DOHH2 (cell line): ENCODE results near the gene IPO8.
"Not testable (repeated sequence)": the region's sequence is repeated elsewhere in the genome, so short reads cannot be mapped to it uniquely, and the experiment has no call there.

Source experiments
- H3F3A ChIP-seq: fragments of 200-600 bp; sonication (generic), shearing (Covaris generic); 2 replicates; pipeline ENCODE4 v1.6.0; 2016; ENCODE audit warnings: antibody characterized with exemption, mild to moderate bottlenecking; ENCODE audit not compliant: control insufficient read depth, insufficient read depth
- H3K27ac ChIP-seq: fragments of 200-600 bp; sonication (generic); 2 replicates; pipeline ENCODE4 v1.5.1; 2014; ENCODE audit warnings: low read depth, mild to moderate bottlenecking, low read length, moderate library complexity
- H3K27me3 ChIP-seq: fragments of 200-600 bp; sonication (generic); 2 replicates; pipeline ENCODE4 v1.6.1; 2014; ENCODE audit warnings: mild to moderate bottlenecking, low read length, mixed read lengths; ENCODE audit not compliant: control insufficient read depth
- H3K36me3 ChIP-seq: fragments of 200-600 bp; sonication (generic); 2 replicates; pipeline ENCODE4 v1.6.1; 2014; ENCODE audit warnings: mild to moderate bottlenecking, low read length, moderate library complexity, mixed read lengths; ENCODE audit not compliant: control insufficient read depth
- H3K4me1 ChIP-seq: fragments of 200-600 bp; sonication (generic); 2 replicates; pipeline ENCODE4 v1.6.1; 2014; ENCODE audit warnings: mild to moderate bottlenecking, low read length, mixed read lengths; ENCODE audit not compliant: control insufficient read depth
- H3K4me2 ChIP-seq: fragments of 200-600 bp; sonication (generic); 2 replicates; pipeline ENCODE4 v1.6.0; 2014; ENCODE audit warnings: mild to moderate bottlenecking, low read length, moderate library complexity
- H3K4me3 ChIP-seq: fragments of 200-600 bp; sonication (generic); 2 replicates; pipeline ENCODE4 v1.5.1; 2014; ENCODE audit warnings: mild to moderate bottlenecking, low read length, mixed read lengths
- H3K79me2 ChIP-seq: fragments of 200-600 bp; sonication (generic); 2 replicates; pipeline ENCODE4 v1.6.1; 2014; ENCODE audit warnings: mild to moderate bottlenecking, low read length, mixed read lengths; ENCODE audit not compliant: control insufficient read depth
- H3K9me2 ChIP-seq: fragments of 200-600 bp; sonication (generic); replicated peaks from 2 replicates; pipeline ENCODE4 v1.6.1; 2014; ENCODE audit warnings: mild to moderate bottlenecking, low read length, mixed read lengths; ENCODE audit not compliant: control insufficient read depth
- H3K9me3 ChIP-seq: fragments of 200-600 bp; sonication (generic); 2 replicates; pipeline ENCODE4 v1.6.1; 2014; ENCODE audit warnings: antibody characterized with exemption, low read length, mixed read lengths; ENCODE audit not compliant: control insufficient read depth, insufficient read depth
- H4K20me1 ChIP-seq: fragments of 200-600 bp; sonication (generic); 2 replicates; pipeline ENCODE4 v1.6.0; 2014; ENCODE audit warnings: low read depth, mild to moderate bottlenecking, antibody characterized with exemption, low read length, moderate library complexity; ENCODE audit not compliant: control insufficient read depth, insufficient read depth
- CTCF ChIP-seq: fragments of 200-600 bp; sonication (generic); IDR thresholded peaks from one replicate; pipeline ENCODE4 v1.5.1; 2014; ENCODE audit warnings: antibody characterized with exemption, mild to moderate bottlenecking, low read depth, low read length; ENCODE audit not compliant: poor library complexity, severe bottlenecking
- EZH2phosphoT487 ChIP-seq: fragments of 200-600 bp; sonication (generic); IDR thresholded peaks from 2 replicates; pipeline ENCODE4 v1.6.1; 2017; ENCODE audit warnings: borderline replicate concordance, mild to moderate bottlenecking, antibody characterized with exemption, low read length, moderate library complexity, mixed read lengths

IPO8 gene

GRCh38 chr12:30598889-30599288 lies 96.8 kb downstream of the IPO8 start:
- Histone ChIP-seq H3K27ac (no peak overlapping the region), H3K36me3 (no peaks in the 10 kb centered on the region), H3K9me3 (no peaks in the 10 kb centered on the region; the same call in 1 of the 2 replicates), H3K4me3 (no peak overlapping the region), H3K79me2 (no peaks in the 10 kb centered on the region), H3K27me3 (no peaks in the 10 kb centered on the region), H3K4me1 (no peaks in the 10 kb centered on the region), H3K4me2 (no peak overlapping the region), H3F3A (no peaks in the 10 kb centered on the region), H3K9me2 (no peaks in the 10 kb centered on the region), H4K20me1 (no peaks in the 10 kb centered on the region)
- TF ChIP-seq EZH2phosphoT487: no peak
- no peak for TF ChIP-seq CTCF

GRCh38 chr12:30595742-30596141 lies 99.9 kb downstream of the IPO8 start:
- no peak overlapping the region for H3K27ac ChIP-seq

GRCh38 chr12:30594509-30594908 lies 101.2 kb downstream of the IPO8 start:
- H3K36me3 ChIP-seq: no peaks in the 10 kb centered on the region
- no peaks in the 10 kb centered on the region; the same call in 1 of the 2 replicates for H3K9me3 ChIP-seq
- no peaks in the 10 kb centered on the region for H4K20me1 ChIP-seq
- H3K9me2 ChIP-seq: no peaks in the 10 kb centered on the region
- TF ChIP-seq EZH2phosphoT487 (no peak), CTCF (no peak)
- no peaks in the 10 kb centered on the region for H3K27me3 ChIP-seq
- H3K4me3 ChIP-seq: no peak overlapping the region
- no peak overlapping the region for H3K4me2 ChIP-seq
- H3K4me1 ChIP-seq: no peaks in the 10 kb centered on the region
- no peak overlapping the region for H3K27ac ChIP-seq
- no peaks in the 10 kb centered on the region for H3K79me2 ChIP-seq
- H3F3A ChIP-seq: no peaks in the 10 kb centered on the region

More at GRCh38 chr12:30595742-30596141, 99.9 kb downstream of the IPO8 start:
- Histone ChIP-seq H3F3A (no peaks in the 10 kb centered on the region), H3K27me3 (no peaks in the 10 kb centered on the region), H3K4me3 (no peak overlapping the region), H3K9me2 (no peaks in the 10 kb centered on the region), H3K79me2 (no peaks in the 10 kb centered on the region), H4K20me1 (no peaks in the 10 kb centered on the region), H3K9me3 (no peaks in the 10 kb centered on the region; the same call in 1 of the 2 replicates), H3K4me1 (no peaks in the 10 kb centered on the region), H3K4me2 (no peak overlapping the region), H3K36me3 (no peaks in the 10 kb centered on the region)
- TF ChIP-seq EZH2phosphoT487 (no peak), CTCF (no peak)

GRCh38 chr12:30588572-30588971 lies 107.1 kb downstream of the IPO8 start:
- not testable (repeated sequence) for H3F3A ChIP-seq, H4K20me1 ChIP-seq, H3K36me3 ChIP-seq, H3K9me3 ChIP-seq, H3K4me1 ChIP-seq, H3K4me3 ChIP-seq, H3K27ac ChIP-seq, H3K79me2 ChIP-seq, H3K4me2 ChIP-seq, H3K27me3 ChIP-seq, H3K9me2 ChIP-seq
